GM12873 (cell line): ENCODE data around the gene HES3.

Experiments used
- TF ChIP-seq, protein P1 (sequence below): IDR thresholded peaks from 2 replicates; pipeline ENCODE4 v1.5.1; 2012; ENCODE audit warnings: low read depth, mild to moderate bottlenecking, moderate library complexity, low read length, control low read depth; ENCODE audit not compliant: insufficient read depth; ENCODE audit errors: missing control alignments

The HES3 gene

DNA sequence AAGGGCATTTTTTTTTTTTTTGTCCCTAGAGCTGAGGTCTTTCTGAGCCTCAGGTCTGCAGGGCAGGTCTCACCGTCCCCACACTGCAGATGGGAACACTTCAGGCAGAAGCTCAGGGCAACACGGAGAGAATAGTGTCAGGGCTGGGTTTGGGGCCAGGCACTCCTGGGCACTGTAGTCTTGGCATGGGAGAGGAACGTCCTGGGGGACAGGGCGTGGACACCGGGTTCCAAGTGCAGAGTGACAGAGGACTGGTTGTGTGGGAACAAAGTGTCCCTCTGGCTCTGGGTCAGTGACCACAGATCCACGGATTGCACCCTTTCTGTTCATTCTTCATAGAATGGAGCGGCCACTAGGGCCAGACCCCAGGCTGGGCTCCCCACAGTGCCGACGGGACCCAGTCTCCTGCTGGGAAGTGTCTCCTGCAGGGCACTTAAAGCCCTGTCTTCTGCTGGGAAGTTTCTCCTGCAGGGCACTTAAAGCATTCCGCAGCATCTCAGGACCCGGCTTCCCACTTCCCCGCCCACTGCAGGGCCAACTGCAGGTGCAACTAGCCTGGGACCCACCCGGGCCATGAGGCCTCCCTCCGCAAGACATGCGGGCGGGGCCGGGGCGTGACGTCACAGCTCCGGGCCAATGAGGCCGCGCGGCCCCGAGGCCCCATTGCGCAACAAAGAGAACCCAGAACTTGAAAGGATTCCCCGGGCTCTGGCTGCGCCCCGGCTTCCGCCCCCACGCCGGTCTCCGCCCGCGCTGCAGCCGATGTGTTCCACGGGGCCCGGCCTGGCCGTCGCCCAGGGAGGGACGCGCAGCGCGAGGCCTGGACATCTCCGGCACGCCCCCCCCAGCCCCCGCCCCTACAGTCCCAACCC is 15.7 kb downstream of the HES3 start:
- TF ChIP-seq, protein P1, sequence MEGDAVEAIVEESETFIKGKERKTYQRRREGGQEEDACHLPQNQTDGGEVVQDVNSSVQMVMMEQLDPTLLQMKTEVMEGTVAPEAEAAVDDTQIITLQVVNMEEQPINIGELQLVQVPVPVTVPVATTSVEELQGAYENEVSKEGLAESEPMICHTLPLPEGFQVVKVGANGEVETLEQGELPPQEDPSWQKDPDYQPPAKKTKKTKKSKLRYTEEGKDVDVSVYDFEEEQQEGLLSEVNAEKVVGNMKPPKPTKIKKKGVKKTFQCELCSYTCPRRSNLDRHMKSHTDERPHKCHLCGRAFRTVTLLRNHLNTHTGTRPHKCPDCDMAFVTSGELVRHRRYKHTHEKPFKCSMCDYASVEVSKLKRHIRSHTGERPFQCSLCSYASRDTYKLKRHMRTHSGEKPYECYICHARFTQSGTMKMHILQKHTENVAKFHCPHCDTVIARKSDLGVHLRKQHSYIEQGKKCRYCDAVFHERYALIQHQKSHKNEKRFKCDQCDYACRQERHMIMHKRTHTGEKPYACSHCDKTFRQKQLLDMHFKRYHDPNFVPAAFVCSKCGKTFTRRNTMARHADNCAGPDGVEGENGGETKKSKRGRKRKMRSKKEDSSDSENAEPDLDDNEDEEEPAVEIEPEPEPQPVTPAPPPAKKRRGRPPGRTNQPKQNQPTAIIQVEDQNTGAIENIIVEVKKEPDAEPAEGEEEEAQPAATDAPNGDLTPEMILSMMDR, result no peak

DNA sequence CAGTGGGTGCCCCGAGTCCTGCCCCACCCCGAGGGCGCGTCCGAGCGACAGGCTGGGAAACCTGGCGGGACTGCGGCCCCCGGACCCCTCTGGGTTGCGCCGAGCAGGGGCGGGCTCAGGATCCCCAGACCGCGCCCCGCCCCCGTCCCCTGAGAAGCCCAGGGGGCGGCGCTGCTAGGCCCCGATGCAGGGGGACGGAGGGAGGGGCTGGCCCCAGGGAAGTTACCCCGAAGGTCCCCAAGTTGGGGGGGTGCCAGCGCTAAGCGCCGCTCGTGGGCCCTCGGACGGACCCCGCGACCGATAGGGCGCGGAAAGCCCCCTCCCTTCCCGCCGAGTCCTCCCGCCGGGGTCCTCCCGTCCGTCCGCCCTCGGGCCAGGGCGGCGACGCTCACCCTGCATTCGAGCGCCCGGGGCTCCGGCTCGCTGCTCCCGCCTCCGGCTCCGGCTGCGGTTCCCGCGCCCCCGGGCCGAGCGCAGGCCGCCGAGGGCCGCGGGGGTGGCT is 16.5 kb downstream of the HES3 start:
- TF ChIP-seq, protein P1, result no peak

GRCh38 chr1:6260961-6261614 is 17.1 kb downstream of the HES3 start, which contains the start of gene GPR153:
GPR153 (minus strand) TSS chr1:6261098; CDS start chr1:6254905, 6,193 bp downstream.
- TF ChIP-seq, protein P1, result no peak

GRCh38 chr1:6261615-6261995 is 17.6 kb downstream of the HES3 start:
- TF ChIP-seq, protein P1, result no peak

DNA sequence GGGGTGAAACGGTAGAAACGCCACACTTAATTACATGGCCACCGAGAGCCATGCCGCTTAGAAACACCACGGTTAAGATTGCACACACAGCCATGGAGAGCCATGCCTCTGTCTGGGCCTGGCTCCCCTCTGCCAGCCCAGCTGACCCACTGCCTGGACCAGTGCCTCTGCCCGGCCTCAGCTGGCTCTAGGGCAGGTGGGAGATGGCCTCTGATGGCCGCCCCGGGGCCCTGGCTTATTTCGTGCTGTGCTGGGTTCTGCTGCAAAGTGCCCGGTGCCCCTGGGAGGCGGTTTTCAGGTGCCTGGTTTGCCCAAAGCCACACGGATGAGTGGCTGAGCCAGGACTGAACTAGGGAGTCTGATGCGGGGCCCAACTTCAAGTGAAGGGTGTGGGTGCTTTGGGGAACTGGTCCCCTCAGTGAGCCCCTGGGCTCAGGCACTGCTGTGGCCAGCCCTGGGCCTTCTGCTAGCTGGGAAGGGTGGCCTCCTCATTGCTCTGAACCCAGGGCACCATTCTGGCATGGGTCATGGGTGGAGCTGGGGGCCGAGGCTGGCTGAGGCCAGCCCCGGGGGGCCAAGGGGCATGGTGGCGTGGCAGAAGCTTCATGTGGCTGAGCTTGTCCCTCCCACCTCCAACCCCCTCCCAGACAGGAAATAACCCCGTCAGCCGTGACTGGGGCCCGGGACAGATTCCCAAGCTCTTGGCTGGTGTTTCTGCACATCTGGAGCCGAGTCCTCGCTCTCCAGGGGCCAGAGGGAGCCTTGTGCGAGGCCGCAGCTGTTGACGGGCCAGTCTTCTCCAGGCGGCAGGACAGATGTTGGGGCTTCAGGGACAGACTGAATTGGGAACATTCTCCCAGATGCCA is 18.8 kb downstream of the HES3 start:
- TF ChIP-seq, protein P1, result no peak

DNA sequence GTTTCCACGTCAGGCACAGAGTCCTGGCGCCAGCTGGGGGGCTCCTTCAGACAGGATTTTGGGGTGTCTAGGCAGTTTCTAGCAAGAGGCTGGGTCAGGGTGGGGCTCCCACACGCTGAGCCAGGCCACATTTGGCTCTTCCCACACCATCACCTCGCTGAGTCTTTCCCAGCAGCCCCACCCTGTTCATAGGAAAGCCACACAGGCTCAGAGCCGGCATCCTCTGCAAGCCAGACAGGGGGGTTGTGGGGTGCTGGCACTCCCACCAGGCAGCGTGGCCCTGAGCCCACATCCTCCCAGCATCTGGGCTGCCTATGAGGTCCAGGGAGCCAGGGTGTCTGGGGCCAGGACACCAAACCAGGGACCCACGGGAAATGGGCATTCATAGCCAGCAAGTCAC is 19.7 kb downstream of the HES3 start:
- TF ChIP-seq, protein P1, result no peak
